SU-DHL-6 (cell line): ENCODE data around the gene DYNC1LI1.

Experiments used
- H2AFZ ChIP-seq: fragments of 200-600 bp; sonication (generic); 2 replicates; pipeline ENCODE4 v1.6.1; 2014; ENCODE audit warnings: low read depth, mild to moderate bottlenecking, moderate library complexity, mixed read lengths, antibody characterized with exemption, low read length; ENCODE audit not compliant: severe bottlenecking
- H3F3A ChIP-seq: fragments of 200-600 bp; shearing (Covaris generic); 2 replicates; pipeline ENCODE4 v1.6.0; 2016; ENCODE audit warnings: antibody characterized with exemption, mild to moderate bottlenecking; ENCODE audit not compliant: insufficient read depth
- H3K27ac ChIP-seq: fragments of 200-600 bp; sonication (generic); 2 replicates; pipeline ENCODE4 v1.5.1; 2016; ENCODE audit warnings: low read depth, mild to moderate bottlenecking, low read length, moderate library complexity, mixed read lengths
- H3K27me3 ChIP-seq: fragments of 200-600 bp; sonication (generic), shearing (Covaris generic); 2 replicates; pipeline ENCODE4 v1.6.0; 2014; ENCODE audit warnings: mild to moderate bottlenecking, low read length
- H3K36me3 ChIP-seq: fragments of 200-600 bp; sonication (generic); 2 replicates; pipeline ENCODE4 v1.6.1; 2014; ENCODE audit warnings: mild to moderate bottlenecking, low read length, mixed read lengths
- H3K4me2 ChIP-seq: fragments of 300-600, 200-600 bp; shearing (Covaris generic), sonication (generic); 2 replicates; pipeline ENCODE4 v1.6.0; 2014; ENCODE audit warnings: low read length, low read depth, mild to moderate bottlenecking; ENCODE audit not compliant: poor library complexity, severe bottlenecking
- H3K4me3 ChIP-seq: fragments of 200-600 bp; sonication (generic); 2 replicates; pipeline ENCODE4 v1.5.1; 2014; ENCODE audit warnings: antibody characterized with exemption, low read length, mild to moderate bottlenecking, mixed read lengths; ENCODE audit not compliant: insufficient read depth, poor library complexity, severe bottlenecking
- H3K79me2 ChIP-seq: fragments of 200-600 bp; sonication (generic); 2 replicates; pipeline ENCODE4 v1.6.1; 2014; ENCODE audit warnings: mild to moderate bottlenecking, low read length, moderate library complexity; ENCODE audit not compliant: insufficient read depth
- H3K9ac ChIP-seq: fragments of 200-600 bp; sonication (generic); 2 replicates; pipeline ENCODE4 v1.7.0; 2014; ENCODE audit warnings: mild to moderate bottlenecking, low read length
- H3K9me2 ChIP-seq: fragments of 200-600 bp; sonication (generic); replicated peaks from 2 replicates; pipeline ENCODE4 v1.6.1; 2014; ENCODE audit warnings: low read length; ENCODE audit not compliant: insufficient read depth
- H3K9me3 ChIP-seq: fragments of 200-600 bp; sonication (generic); 2 replicates; pipeline ENCODE4 v1.6.1; 2014; ENCODE audit warnings: low read length, mixed read lengths; ENCODE audit not compliant: insufficient read depth
- H4K20me1 ChIP-seq: fragments of 200-600 bp; sonication (generic); 2 replicates; pipeline ENCODE4 v1.6.1; 2014; ENCODE audit warnings: low read depth, mild to moderate bottlenecking, antibody characterized with exemption, low read length, moderate library complexity, mixed read lengths
- CTCF ChIP-seq: fragments of 200-600 bp; sonication (generic); IDR thresholded peaks from one replicate; pipeline ENCODE4 v1.5.1; 2017; ENCODE audit warnings: antibody characterized with exemption, mild to moderate bottlenecking, low read length, moderate library complexity; ENCODE audit not compliant: insufficient read depth, poor library complexity, severe bottlenecking
- EZH2phosphoT487 ChIP-seq: fragments of 200-600 bp; sonication (generic), shearing (Covaris generic); conservative IDR thresholded peaks from 2 replicates; pipeline ENCODE4 v1.6.1; 2018; ENCODE audit warnings: mild to moderate bottlenecking, antibody characterized with exemption, low read length, moderate library complexity, mixed read lengths

DYNC1LI1 gene

GRCh38 chr3:32614956-32615355 lies 44.3 kb upstream of the DYNC1LI1 start:
- Histone ChIP-seq H3K4me2 (no peak overlapping the region), H3K9ac (no peak overlapping the region), H3K9me3 (no peaks in the 10 kb centered on the region), H3F3A (no peaks in the 10 kb centered on the region), H2AFZ (no peak overlapping the region), H3K36me3 (no peaks in the 10 kb centered on the region), H3K9me2 (no peaks in the 10 kb centered on the region), H3K27me3 (no peaks in the 10 kb centered on the region), H4K20me1 (no peaks in the 10 kb centered on the region), H3K27ac (no peak overlapping the region), H3K4me3 (no peak overlapping the region), H3K79me2 (no peaks in the 10 kb centered on the region)
- TF ChIP-seq CTCF, result no peak
- TF ChIP-seq EZH2phosphoT487, result no peak

GRCh38 chr3:32613183-32613582 lies 42.5 kb upstream of the DYNC1LI1 start:
- no peaks in the 10 kb centered on the region for H3K9me2 ChIP-seq
- H3K9me3 ChIP-seq, result no peaks in the 10 kb centered on the region
- no peak overlapping the region for H3K4me2 ChIP-seq
- no peak overlapping the region for H3K4me3 ChIP-seq
- H3K9ac ChIP-seq, result no peak overlapping the region
- TF ChIP-seq CTCF (no peak), EZH2phosphoT487 (no peak)
- H2AFZ ChIP-seq, result no peak overlapping the region
- H4K20me1 ChIP-seq, result no peaks in the 10 kb centered on the region
- H3K36me3 ChIP-seq, result no peaks in the 10 kb centered on the region
- no peak overlapping the region for H3K27ac ChIP-seq
- H3F3A ChIP-seq, result no peaks in the 10 kb centered on the region
- no peaks in the 10 kb centered on the region for H3K27me3 ChIP-seq
- no peaks in the 10 kb centered on the region for H3K79me2 ChIP-seq

- Histone ChIP-seq H3K9me3 (no peaks in the 10 kb centered on the region), H3K27ac (no peak overlapping the region), H3K27me3 (no peaks in the 10 kb centered on the region), H3K4me3 (no peak overlapping the region), H3K9me2 (no peaks in the 10 kb centered on the region), H3K36me3 (no peaks in the 10 kb centered on the region), H3K79me2 (no peaks in the 10 kb centered on the region), H2AFZ (no peak overlapping the region), H3F3A (no peaks in the 10 kb centered on the region), H4K20me1 (no peaks in the 10 kb centered on the region), H3K4me2 (no peak overlapping the region), H3K9ac (no peak overlapping the region)
- TF ChIP-seq EZH2phosphoT487, result no peak
- no peak for TF ChIP-seq CTCF
Measured at GRCh38 chr3:32612547-32612946, 41.9 kb upstream of the DYNC1LI1 start.

- Histone ChIP-seq H3K4me2 (no peak overlapping the region), H3K27me3 (no peaks in the 10 kb centered on the region), H3K9ac (no peak overlapping the region), H3K4me3 (no peak overlapping the region), H4K20me1 (no peaks in the 10 kb centered on the region), H3K79me2 (no peaks in the 10 kb centered on the region), H2AFZ (no peak overlapping the region), H3K27ac (no peak overlapping the region), H3K9me3 (no peaks in the 10 kb centered on the region), H3K9me2 (no peaks in the 10 kb centered on the region), H3K36me3 (no peaks in the 10 kb centered on the region), H3F3A (no peaks in the 10 kb centered on the region)
- no peak for TF ChIP-seq EZH2phosphoT487
- no peak for TF ChIP-seq CTCF
Measured at GRCh38 chr3:32607522-32607921, 36.9 kb upstream of the DYNC1LI1 start.
